Astrocyte (in vitro differentiated cells and primary cell): ENCODE measurements around the gene XG. TPM values are rescaled to one million over a fixed set of nuclear protein-coding genes. Genes with fewer than 3 reads are reported as not detected.
"Not testable (repeated sequence)": the region's sequence is repeated elsewhere in the genome, so short reads cannot be mapped to it uniquely, and the experiment has no call there.

Experiments
- DNase-seq: peaks from one replicate; pipeline ENCODE4 v3.0.0-alpha.2; 2010; ENCODE audit warnings: low read depth
- FAIRE-seq: peaks from 2 replicates; lab custom pipeline; 2011; peaks lifted over from hg19 to GRCh38; lab: Jason Lieb, UNC
- H2AFZ ChIP-seq: 2 replicates; pipeline ENCODE4 v1.6.0; 2012; ENCODE audit warnings: low read depth, low read length, inconsistent platforms
- H3K27ac ChIP-seq: 2 replicates; pipeline ENCODE4 v1.5.1; 2011; ENCODE audit warnings: low read depth, low read length, inconsistent platforms
- H3K27me3 ChIP-seq: 2 replicates; pipeline ENCODE4 v1.6.0; 2011; ENCODE audit warnings: low read length, inconsistent platforms; ENCODE audit not compliant: insufficient read depth
- H3K36me3 ChIP-seq: 2 replicates; pipeline ENCODE4 v1.5.1; 2011; ENCODE audit warnings: low read length, inconsistent platforms; ENCODE audit not compliant: insufficient read depth
- H3K4me1 ChIP-seq: 2 replicates; pipeline ENCODE4 v1.5.1; 2011; ENCODE audit warnings: low read length, inconsistent platforms; ENCODE audit not compliant: insufficient read depth
- H3K4me2 ChIP-seq: 2 replicates; pipeline ENCODE4 v1.6.0; 2012; ENCODE audit warnings: low read length, inconsistent platforms
- H3K4me3 ChIP-seq: 2 replicates; pipeline ENCODE4 v1.5.1; 2011; ENCODE audit warnings: low read depth, mild to moderate bottlenecking, low read length, inconsistent platforms; ENCODE audit not compliant: insufficient read depth
- H3K79me2 ChIP-seq: 2 replicates; pipeline ENCODE4 v1.6.0; 2012; ENCODE audit warnings: mild to moderate bottlenecking, low read length, inconsistent platforms; ENCODE audit not compliant: insufficient read depth
- H3K9ac ChIP-seq: 2 replicates; pipeline ENCODE4 v1.6.0; 2012; ENCODE audit warnings: mild to moderate bottlenecking, low read length, inconsistent platforms
- H3K9me3 ChIP-seq: 2 replicates; pipeline ENCODE4 v1.5.1; 2012; ENCODE audit warnings: low read depth, mild to moderate bottlenecking, low read length, inconsistent platforms; ENCODE audit not compliant: insufficient read depth
- H4K20me1 ChIP-seq: 2 replicates; pipeline ENCODE4 v1.6.0; 2012; ENCODE audit warnings: low read length, inconsistent platforms; ENCODE audit not compliant: insufficient read depth
- H3K27ac Mint-ChIP-seq: one replicate; pipeline ENCODE4 v1.8.0; 2021; ENCODE audit warnings: mild to moderate bottlenecking, mixed read lengths; ENCODE audit not compliant: unreplicated experiment
- H3K27me3 Mint-ChIP-seq: one replicate; pipeline ENCODE4 v1.8.0; 2021; ENCODE audit warnings: low read depth, mixed read lengths; ENCODE audit not compliant: unreplicated experiment
- H3K36me3 Mint-ChIP-seq: one replicate; pipeline ENCODE4 v1.8.0; 2021; ENCODE audit warnings: low read depth, mixed read lengths; ENCODE audit not compliant: unreplicated experiment
- H3K4me1 Mint-ChIP-seq: one replicate; pipeline ENCODE4 v1.8.0; 2021; ENCODE audit warnings: low read depth, mixed read lengths; ENCODE audit not compliant: unreplicated experiment
- H3K4me3 Mint-ChIP-seq: one replicate; pipeline ENCODE4 v1.8.0; 2021; ENCODE audit warnings: mild to moderate bottlenecking, moderate library complexity, mixed read lengths; ENCODE audit not compliant: unreplicated experiment
- H3K9me3 Mint-ChIP-seq: one replicate; pipeline ENCODE4 v1.8.0; 2021; ENCODE audit warnings: mild to moderate bottlenecking, mixed read lengths; ENCODE audit not compliant: unreplicated experiment
- EZH2 ChIP-seq: IDR thresholded peaks from 2 replicates; pipeline ENCODE4 v1.6.1; 2012; ENCODE audit warnings: mild to moderate bottlenecking, low read length, inconsistent platforms; ENCODE audit not compliant: insufficient read depth
- total RNA-seq: library from RNA; stranded (reverse); gene quantifications from 2 replicates; pipeline ENCODE4 v1.2.1, GENCODE V29; 2021
- TF ChIP-seq, protein P1 (sequence below): IDR thresholded peaks from 2 replicates; pipeline ENCODE4 v1.5.1; 2011; ENCODE audit warnings: low read depth, mild to moderate bottlenecking, inconsistent platforms, low read length, moderate library complexity; ENCODE audit not compliant: insufficient read depth

XG gene
- total RNA-seq, 1 donor from 2014 or later = 0.30 TPM

GRCh38 chrX:2774057-2774456, 22.2 kb downstream of the XG start:
- Mint-ChIP-seq H3K36me3 (peaks cover 3% of the 10 kb centered on the region), H3K4me1 (no peaks in the 10 kb centered on the region), H3K27ac (no peak overlapping the region), H3K4me3 (no peak overlapping the region), H3K27me3 (peaks cover 18% of the 10 kb centered on the region), H3K9me3 (peaks cover 16% of the 10 kb centered on the region)
- Histone ChIP-seq H3K9me3 (peaks cover 5% of the 10 kb centered on the region), H2AFZ (no peak overlapping the region), H3K36me3 (no peaks in the 10 kb centered on the region), H3K27ac (no peak overlapping the region), H4K20me1 (no peaks in the 10 kb centered on the region), H3K27me3 (no peaks in the 10 kb centered on the region), H3K4me1 (no peaks in the 10 kb centered on the region), H3K4me2 (no peak overlapping the region), H3K4me3 (no peak overlapping the region), H3K9ac (no peak overlapping the region), H3K79me2 (no peaks in the 10 kb centered on the region)
- DNase-seq = no peak
- no peak for TF ChIP-seq EZH2
- TF ChIP-seq, protein P1, sequence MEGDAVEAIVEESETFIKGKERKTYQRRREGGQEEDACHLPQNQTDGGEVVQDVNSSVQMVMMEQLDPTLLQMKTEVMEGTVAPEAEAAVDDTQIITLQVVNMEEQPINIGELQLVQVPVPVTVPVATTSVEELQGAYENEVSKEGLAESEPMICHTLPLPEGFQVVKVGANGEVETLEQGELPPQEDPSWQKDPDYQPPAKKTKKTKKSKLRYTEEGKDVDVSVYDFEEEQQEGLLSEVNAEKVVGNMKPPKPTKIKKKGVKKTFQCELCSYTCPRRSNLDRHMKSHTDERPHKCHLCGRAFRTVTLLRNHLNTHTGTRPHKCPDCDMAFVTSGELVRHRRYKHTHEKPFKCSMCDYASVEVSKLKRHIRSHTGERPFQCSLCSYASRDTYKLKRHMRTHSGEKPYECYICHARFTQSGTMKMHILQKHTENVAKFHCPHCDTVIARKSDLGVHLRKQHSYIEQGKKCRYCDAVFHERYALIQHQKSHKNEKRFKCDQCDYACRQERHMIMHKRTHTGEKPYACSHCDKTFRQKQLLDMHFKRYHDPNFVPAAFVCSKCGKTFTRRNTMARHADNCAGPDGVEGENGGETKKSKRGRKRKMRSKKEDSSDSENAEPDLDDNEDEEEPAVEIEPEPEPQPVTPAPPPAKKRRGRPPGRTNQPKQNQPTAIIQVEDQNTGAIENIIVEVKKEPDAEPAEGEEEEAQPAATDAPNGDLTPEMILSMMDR = no peak
- no peak for FAIRE-seq

GRCh38 chrX:2774776-2775175, 22.9 kb downstream of the XG start:
- H3K27me3 Mint-ChIP-seq = peaks cover 18% of the 10 kb centered on the region
- Histone ChIP-seq H3K79me2 (no peaks in the 10 kb centered on the region), H3K4me2 (no peak overlapping the region), H3K9ac (no peak overlapping the region), H3K4me1 (no peaks in the 10 kb centered on the region), H3K4me3 (no peak overlapping the region), H2AFZ (no peak overlapping the region), H3K27ac (no peak overlapping the region), H3K27me3 (no peaks in the 10 kb centered on the region), H3K9me3 (peaks cover 5% of the 10 kb centered on the region), H4K20me1 (no peaks in the 10 kb centered on the region), H3K36me3 (no peaks in the 10 kb centered on the region)
- no peak for FAIRE-seq
- TF ChIP-seq, protein P1 = no peak
- TF ChIP-seq EZH2 = no peak
- no peak for DNase-seq
- peaks cover 3% of the 10 kb centered on the region for H3K36me3 Mint-ChIP-seq
- H3K9me3 Mint-ChIP-seq = peaks cover 16% of the 10 kb centered on the region
- no peak overlapping the region for H3K4me3 Mint-ChIP-seq
- H3K4me1 Mint-ChIP-seq = no peaks in the 10 kb centered on the region
- no peak overlapping the region for H3K27ac Mint-ChIP-seq

DNA sequence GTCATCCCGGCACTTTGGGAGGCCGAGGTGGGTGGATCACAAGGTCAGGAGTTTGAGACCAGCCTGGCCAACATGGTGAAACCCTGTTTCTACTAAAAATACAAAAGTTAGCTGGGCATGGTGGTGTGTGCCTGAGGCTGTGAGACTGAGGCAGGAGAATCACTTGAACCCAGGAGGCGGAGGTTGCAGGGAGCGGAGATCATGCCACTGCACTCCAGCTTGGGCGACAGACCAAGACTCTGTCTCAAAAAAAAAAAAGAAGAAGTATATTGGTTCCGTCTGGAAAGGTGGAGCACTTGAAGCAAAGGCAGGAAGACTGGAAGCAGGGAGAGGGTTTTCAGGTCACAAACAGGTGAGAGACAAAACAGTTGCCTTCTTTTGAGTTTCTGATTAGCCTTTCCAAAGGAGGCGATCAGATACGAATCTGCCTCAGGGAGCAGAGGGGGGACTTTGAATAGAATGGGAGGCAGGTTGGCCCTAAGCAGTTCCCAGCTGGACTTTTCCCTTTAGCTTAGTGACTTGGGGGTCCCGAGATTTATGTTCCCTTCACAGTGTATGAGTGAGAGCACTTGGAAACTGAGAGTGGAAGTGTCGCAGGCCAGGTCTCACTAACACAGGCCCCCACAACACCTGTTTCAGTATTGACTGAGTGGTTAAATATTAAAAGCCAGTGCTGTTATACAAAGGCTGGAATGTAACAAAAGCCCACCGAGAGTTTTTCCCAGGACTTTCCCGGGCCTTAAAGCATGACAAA, 28.8 kb downstream of the XG start:
- H3K9me3 ChIP-seq, H3K27me3 ChIP-seq, H3K4me2 ChIP-seq, H3K79me2 ChIP-seq, H3K9me3 Mint-ChIP-seq, H3K36me3 ChIP-seq, DNase-seq, H2AFZ ChIP-seq, H3K4me3 Mint-ChIP-seq, H3K36me3 Mint-ChIP-seq, H4K20me1 ChIP-seq, H3K4me3 ChIP-seq, H3K9ac ChIP-seq, H3K27me3 Mint-ChIP-seq, H3K27ac ChIP-seq, H3K4me1 Mint-ChIP-seq, H3K27ac Mint-ChIP-seq, FAIRE-seq, H3K4me1 ChIP-seq: not testable (repeated sequence)
